Breast epithelium (tissue), 3 donors: Measurements from ENCODE around the gene THOP1.

ENCODE experiments used
- POLR2A ChIP-seq: fragments of 450-650 bp; IDR thresholded peaks from one replicate; pipeline ENCODE4 v1.6.1; 2016; ENCODE audit warnings: antibody characterized with exemption, mild to moderate bottlenecking, moderate library complexity
- POLR2AphosphoS5 ChIP-seq, 3 donors: sonication (generic); formaldehyde crosslinking; IDR thresholded peaks; one replicate each; pipeline ENCODE4 v1.6.1; 2017; ENCODE audit warnings: antibody characterized with exemption in 3 of 3
- TF ChIP-seq, protein P1 (sequence below), 3 donors: fragments of 450-650 bp; IDR thresholded peaks; one replicate each; pipeline ENCODE4 v1.5.1; 2016 to 2017; ENCODE audit warnings: antibody characterized with exemption in 3 of 3, mild to moderate bottlenecking in 3 of 3, moderate library complexity in 3 of 3

DNA sequence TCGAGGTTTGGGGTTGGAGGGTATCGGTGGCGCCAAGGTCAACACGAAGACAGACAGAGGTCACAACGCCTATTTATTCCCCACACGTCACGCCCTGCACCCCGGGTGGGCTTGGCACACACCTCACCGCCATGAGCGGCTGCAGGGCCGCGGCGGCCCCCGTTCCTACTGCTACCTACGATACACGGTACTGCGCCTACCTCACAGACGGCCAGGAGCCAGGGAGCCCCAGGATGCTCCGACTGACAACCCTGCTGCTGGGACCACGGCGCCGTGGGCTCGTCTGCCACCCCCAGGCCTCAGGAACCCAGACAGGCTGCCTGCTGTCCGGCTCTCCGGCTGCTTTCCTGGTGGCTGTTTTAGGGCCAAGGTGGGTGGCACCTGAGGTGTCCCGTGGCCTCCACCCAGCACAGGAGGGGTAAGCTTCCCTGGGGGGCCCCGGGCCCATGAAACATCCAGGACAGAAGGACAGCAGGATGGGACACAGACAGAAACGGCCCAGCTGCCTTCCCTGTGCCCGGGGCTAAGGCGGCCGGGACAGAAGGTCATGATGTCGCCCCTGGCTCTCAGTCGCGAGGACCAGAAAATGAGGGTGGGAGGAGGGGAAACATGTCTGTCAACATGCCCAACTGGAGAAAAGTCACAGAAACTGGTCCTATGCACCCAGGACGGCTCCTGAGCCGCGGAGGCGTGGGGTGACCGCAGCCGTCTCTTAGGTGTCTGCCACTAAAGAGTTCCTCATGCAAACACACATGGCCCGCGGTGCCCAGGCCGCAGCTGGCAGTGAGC is 30.4 kb upstream of the THOP1 start:
- TF ChIP-seq, protein P1, sequence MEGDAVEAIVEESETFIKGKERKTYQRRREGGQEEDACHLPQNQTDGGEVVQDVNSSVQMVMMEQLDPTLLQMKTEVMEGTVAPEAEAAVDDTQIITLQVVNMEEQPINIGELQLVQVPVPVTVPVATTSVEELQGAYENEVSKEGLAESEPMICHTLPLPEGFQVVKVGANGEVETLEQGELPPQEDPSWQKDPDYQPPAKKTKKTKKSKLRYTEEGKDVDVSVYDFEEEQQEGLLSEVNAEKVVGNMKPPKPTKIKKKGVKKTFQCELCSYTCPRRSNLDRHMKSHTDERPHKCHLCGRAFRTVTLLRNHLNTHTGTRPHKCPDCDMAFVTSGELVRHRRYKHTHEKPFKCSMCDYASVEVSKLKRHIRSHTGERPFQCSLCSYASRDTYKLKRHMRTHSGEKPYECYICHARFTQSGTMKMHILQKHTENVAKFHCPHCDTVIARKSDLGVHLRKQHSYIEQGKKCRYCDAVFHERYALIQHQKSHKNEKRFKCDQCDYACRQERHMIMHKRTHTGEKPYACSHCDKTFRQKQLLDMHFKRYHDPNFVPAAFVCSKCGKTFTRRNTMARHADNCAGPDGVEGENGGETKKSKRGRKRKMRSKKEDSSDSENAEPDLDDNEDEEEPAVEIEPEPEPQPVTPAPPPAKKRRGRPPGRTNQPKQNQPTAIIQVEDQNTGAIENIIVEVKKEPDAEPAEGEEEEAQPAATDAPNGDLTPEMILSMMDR (IDR thresholded peaks at IDR 0.05) = no peak
- TF ChIP-seq POLR2A (no peak), POLR2AphosphoS5 (IDR thresholded peaks at IDR 0.05) (no peak)
